Activated naive CD4-positive, alpha-beta T cell (primary cell): ENCODE measurements around the gene PRG2.
A peak's percentile ranks its signal among the peaks of the same experiment; 100 is the strongest.
"Not testable (repeated sequence)": the region's sequence is repeated elsewhere in the genome, so short reads cannot be mapped to it uniquely, and the experiment has no call there.

ENCODE experiments used
- DNase-seq, 4 experiments: peaks; one replicate each; lab custom pipeline; 2025; lab: John Stamatoyannopoulos, UW

PRG2 gene

DNA sequence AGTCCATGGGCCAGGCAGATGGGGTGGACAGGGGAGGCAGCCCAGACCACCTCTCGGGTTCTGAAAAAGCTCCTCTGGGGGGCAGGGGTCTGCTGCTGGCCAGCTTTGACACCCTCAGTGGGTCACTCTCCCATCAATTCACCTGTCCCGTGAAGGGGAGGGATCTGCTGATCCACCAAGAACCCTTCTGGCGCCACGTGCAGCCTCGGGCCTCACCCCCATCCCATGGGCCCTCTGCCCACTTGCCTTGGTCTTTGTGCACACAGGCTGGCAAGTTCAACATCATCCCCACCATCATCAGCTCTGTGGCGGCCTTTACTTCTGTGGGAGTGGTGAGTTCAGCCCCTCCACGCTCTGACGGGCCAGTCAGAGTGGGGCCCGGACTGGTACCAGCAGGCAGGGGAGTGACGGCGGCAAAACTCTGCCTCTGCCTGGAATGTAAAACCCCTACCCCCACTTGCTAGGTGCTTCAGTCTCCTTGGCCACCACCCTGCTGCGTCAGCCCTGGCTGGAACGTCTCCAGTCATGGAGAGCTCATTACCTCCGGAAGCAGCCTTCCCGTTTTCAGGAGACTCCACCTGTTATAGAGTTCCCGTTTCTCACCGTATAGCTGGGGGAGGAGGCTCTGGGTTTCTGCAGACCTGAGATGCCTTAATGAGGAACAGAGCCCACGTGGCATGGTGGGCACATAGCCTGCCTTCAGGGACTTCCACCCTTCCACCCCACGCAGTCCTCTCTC, 22.2 kb downstream of the PRG2 start:
- no peak for DNase-seq

GRCh38 chr11:57364851-57365660, 25.4 kb downstream of the PRG2 start:
- no peak for DNase-seq

DNA sequence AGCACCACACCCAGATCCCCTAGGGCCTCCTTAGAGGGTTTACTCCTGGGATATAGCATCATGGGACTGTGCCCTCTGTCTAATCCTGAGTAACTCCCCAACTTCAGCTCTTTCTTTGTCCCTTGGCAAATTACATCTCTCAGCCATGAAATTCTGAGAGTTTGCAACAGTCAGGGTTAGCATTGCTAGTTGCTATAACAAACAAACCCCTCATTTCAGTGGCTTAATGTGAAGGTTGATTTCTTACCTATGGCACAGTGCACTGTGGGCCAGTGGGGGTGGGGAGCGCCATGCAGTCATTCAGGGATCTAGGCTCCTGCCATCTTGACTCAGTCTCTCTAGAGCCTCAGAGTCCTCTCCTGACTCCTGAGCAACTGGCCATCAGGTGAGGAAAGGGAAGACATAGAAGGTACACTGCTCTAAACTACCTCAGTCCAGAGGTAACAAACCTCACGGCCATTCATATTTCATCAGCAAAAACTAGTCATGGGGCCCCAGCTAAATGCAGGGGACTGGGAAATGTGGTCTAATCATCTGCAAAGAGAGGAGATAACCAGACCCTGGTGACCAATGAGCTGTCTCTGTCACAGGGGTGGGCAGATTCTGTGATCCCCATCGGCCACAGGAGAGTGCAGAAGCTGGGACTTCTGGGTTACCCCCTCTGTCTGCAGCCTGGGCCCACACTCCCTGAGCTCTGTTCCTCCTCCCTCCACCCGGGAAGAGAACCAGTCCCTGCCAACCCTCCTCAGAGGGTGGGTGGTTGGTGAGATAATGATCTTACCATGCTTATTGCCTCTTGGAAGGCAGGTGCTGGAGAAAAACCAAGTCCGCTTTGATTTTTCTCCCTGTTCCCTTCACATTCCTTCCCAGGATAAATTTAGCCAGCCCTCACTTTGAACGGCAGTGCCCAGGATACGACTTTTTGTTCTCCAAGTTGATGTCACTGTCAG, 27.0 kb downstream of the PRG2 start:
- no peak for DNase-seq

GRCh38 chr11:57361926-57362325, 28.5 kb downstream of the PRG2 start:
- no peak for DNase-seq

DNA sequence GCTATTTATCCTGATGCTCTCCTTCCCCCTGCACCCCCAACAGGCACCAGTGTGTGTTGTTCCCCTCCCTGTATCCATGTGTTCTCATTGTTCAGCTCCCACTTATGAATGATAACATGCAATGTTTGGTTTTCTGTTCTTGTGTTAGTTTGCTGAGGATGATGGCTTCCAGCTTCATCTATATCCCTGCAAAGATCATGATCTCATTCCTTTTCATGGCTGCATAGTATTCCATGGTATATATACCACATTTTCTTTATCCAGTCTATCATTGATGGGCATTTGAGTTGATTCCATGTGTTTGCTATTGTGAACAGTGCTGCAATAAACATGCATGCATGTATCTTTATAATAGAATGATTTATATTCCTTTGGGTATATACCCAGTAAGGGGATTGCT, 29.0 kb downstream of the PRG2 start:
- DNase-seq = not testable (repeated sequence)

DNA sequence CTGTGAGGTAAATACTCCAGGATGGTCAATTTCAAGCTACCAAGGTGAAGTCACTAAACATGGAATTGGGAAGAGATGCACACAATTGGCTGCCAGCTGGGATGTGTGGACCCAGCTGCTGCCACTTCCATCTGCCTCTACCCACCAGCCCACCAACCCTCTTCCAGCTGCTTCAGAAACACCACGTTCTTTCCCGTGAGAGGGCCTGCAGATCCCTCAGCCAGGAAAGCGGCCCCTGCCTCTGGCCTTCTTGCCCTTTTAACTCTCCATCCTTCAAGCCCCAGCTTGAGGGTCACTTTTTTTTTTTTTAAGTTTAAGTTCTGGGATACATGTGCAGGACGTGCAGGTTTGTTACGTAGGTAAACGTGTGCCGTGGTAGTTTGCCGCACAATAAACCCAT, 29.5 kb downstream of the PRG2 start:
- no peak for DNase-seq

DNA sequence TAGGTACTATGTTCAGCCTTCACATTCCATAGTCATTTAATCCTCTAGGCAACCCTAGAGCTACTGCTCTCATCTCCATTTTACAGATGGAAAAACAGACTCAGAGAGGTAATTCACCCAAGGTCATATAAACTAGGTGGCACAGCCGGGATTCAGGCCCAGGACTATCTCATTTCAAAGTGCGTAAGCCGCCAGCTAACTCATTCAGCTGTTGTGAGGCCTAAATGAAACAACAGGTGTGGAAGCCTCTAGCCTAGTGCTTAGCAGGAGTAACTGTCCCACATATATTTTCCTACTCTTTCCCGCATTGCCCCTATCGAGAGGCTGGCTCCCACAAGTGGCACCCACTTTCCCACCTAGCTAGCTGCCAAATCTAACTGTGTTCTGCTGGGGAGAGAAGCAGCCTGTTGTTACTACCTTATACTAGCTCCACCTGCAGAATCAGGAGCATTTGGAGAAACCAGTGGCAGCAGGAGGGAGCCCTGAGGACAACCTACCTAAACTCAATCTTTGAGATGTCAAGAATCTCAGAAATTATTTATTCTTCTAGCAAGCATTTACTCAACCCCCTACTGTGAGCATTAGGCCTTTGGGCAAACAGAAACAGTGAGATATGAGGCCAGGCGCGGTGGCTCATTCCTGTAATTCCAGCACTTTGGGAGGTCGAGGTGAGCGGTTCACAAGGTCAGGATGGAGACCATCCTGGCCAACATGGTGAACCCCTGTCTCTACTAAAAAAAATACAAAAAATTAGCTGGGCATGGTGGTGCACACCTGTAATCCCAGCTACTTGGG, 30.4 kb downstream of the PRG2 start:
- DNase-seq = no peak

- no peak for DNase-seq
Measured at GRCh38 chr11:57359396-57359795, 31.1 kb downstream of the PRG2 start.

- DNase-seq = no peak
Measured at GRCh38 chr11:57358991-57359390, 31.5 kb downstream of the PRG2 start.

DNA sequence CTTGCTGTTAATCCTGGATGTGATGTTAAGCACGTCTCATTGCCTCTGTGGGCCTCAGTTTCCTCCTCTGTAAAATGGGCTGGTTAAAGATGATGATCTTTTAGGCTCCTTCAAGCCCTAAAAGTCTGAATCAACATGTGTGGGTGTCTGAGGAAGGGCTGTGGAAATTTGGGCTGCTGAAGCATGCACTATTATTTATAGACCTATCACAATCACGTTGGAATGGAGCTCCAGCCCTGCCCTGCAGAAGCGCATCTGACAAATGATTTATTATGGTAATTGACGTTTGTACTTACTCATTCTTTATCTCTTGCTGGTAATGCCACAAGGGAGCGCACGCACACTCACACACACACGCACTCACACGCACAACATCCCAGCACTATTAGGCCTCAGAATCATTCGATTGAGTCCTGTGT, 31.9 kb downstream of the PRG2 start:
- DNase-seq = no peak

GRCh38 chr11:57357856-57358255, 32.6 kb downstream of the PRG2 start:
- no peak for DNase-seq

- no peak for DNase-seq
Measured at GRCh38 chr11:57357310-57357709, 33.1 kb downstream of the PRG2 start.

DNA sequence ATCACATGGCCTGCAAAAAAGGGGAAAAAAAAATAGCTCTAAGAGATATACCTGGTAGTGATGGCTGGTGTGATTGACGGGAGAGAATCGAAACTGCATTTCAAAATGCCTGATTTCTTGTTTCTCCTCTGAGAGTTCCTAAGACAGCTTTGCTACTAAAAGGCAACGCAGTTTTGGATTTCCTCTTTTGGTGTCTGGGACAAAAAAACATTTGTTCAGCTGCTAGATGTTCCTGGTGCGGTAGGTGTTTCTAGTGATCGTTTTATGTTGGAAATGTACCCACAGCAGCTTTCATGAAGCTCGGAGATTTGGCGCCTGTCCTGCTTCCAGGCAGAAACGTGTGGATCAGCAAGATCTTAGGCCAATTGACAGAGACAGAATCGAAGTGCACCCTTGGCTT, 34.2 kb downstream of the PRG2 start:
- DNase-seq = no peak

DNA sequence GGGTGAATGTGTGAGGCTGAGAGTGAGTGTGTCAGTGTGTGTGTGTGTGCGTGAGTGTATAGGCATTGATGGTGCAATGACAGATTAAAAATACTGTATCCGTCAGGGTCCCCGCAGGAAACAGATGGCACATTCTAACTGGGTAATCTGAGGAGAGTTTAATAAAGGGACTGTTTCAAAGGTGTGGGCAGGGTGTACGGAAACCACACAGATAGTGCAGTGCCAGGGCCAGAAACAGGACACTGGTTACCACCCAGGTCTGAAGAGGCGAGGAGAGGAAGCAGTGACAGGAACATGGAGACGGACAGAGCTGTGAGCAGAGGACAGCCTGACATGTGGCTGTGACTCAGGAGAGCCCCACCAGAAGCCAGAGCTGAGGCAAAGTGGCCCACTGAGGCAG, 35.8 kb downstream of the PRG2 start:
- DNase-seq = no peak

- no peak for DNase-seq
Measured at GRCh38 chr11:57353852-57354251, 36.6 kb downstream of the PRG2 start.

DNA sequence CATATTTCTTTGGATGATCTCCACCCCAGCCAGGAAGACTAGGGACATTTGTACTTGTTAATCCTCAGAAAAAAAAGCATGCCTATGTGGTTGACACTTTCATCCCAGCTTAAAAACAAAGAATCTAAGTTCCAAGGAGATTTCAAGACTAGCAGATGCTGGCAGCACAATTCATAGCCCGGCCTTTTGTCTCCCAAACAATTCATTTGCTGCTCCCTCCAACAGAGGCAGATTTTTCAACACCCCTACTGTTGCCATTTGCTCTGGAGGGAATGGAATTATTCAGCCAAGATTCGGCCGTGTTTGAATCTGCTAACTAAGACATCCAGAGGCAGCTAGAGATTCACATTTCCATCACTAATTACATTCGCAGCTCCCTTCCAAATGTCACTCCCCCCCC, 37.0 kb downstream of the PRG2 start:
- no peak for DNase-seq

- DNase-seq = no peak
Measured at GRCh38 chr11:57353036-57353435, 37.4 kb downstream of the PRG2 start.

DNA sequence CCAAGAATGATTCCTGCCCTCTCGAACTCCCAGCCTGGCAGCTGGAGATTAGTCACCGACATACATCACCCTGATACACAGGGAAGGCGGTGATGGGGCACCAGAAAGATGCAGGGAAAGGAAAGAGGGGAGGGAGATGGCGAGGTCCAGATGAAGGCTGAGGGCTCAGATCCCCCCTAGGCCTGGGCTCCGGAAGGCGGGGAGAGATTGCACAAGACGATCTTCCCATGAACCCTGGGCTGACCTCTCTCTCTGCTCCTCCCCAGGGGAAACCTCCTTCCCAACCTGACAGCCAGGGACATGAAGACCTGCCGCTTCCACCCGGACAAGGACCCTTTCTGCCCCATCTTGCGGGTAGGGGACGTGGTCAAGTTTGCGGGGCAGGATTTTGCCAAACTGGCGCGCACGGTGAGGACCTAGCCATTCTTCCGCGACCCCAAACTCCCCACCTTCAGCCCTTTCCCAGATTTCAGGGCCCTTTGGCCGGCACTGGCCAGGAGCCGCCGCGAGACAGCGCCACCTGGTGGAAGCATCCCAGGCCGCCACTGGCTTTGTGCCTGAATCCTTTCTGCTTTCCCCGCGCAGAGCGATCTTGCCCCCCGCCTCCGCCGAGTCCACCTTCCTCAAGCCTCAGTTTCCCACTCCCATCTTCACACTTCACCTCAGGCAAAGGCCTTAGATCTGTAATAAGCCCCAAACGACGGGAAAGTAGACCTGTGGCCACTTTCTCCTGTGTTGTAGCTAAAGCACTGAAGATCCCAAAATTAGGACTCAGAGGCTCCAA, 40.8 kb downstream of the PRG2 start:
- peak; percentile 18 to 57 (median 45) for DNase-seq

DNA sequence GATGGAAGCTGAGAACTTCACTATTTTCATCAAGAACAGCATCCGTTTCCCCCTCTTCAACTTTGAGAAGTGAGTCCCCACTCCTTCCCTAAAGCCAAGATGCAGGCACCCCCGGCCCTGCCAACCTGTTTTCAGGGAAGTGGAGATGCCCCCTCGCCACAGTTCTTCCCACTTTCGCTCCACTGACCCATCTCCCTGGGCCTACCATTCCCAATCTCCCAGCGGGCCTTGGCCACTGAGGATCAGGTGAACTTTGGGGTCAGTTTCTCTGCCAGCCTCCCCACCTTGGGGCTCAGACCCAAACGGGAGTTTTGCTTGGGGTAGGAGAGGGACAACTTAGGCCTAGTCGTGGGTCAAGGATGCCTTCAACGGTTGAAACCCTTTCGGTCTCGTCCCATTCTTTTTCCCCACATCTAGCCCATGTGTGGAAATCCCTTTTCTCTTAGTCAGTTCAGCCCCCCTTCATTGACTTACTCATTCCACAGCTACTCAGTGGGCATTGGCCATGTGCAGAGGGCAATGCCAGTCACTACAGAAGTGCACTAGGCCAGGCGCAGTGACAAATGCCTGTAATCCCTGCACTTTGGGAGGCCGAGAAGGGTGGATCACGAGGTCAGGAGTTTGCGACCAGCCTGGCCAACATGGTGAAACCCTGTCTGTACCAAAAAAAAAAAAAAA, 41.7 kb downstream of the PRG2 start:
- DNase-seq = no peak

GRCh38 chr11:57348052-57348451, 42.4 kb downstream of the PRG2 start:
- no peak for DNase-seq
